ENCODE results near the gene MYOD1.

The MYOD1 gene

GRCh38 chr11:17742019-17742418, 22.6 kb downstream of the MYOD1 start:
- no peak for DNase-seq
- no peak overlapping the region for H3K4me3 ChIP-seq (ENCODE audit: low read depth, low read length)
- no peak for TF ChIP-seq CTCF (IDR thresholded peaks at IDR 0.05; ENCODE audit: low read depth, low read length, missing control alignments)
- no peaks in the 10 kb centered on the region for H3K36me3 ChIP-seq (replicated peaks)
- H3K27ac ChIP-seq: no peak overlapping the region
- peaks cover 21% of the 10 kb centered on the region for H3K27me3 ChIP-seq (replicated peaks)
- in situ Hi-C loops (cut with HindIII; ENCODE audit: low pct_ligation_motif_present, low sequenced_read_pairs): loop anchor here (25.0 kb wide), 1 partner anchor 245 kb away; no protein-coding TSS in a partner anchor

- no peak for TF ChIP-seq CTCF (IDR thresholded peaks at IDR 0.05; ENCODE audit: low read depth, low read length, missing control alignments)
- H3K36me3 ChIP-seq (replicated peaks): no peaks in the 10 kb centered on the region
- no peak overlapping the region for H3K27ac ChIP-seq
- H3K27me3 ChIP-seq (replicated peaks): peaks cover 11% of the 10 kb centered on the region
- DNase-seq: no peak
- H3K4me3 ChIP-seq (ENCODE audit: low read depth, low read length): no peak overlapping the region
- in situ Hi-C loops (cut with HindIII; ENCODE audit: low pct_ligation_motif_present, low sequenced_read_pairs): loop anchor here (25.0 kb wide), 1 partner anchor 244 kb away; no protein-coding TSS in a partner anchor
These were observed 23.8 kb downstream of the MYOD1 start for GRCh38 chr11:17743026-17743807.

- TF ChIP-seq CTCF (IDR thresholded peaks at IDR 0.05; ENCODE audit: low read depth, low read length, missing control alignments): no peak
- no peak overlapping the region for H3K27ac ChIP-seq
- no peaks in the 10 kb centered on the region for H3K36me3 ChIP-seq (replicated peaks)
- in situ Hi-C loops (cut with HindIII; ENCODE audit: low pct_ligation_motif_present, low sequenced_read_pairs): loop anchor here (25.0 kb wide), 1 partner anchor 244 kb away; no protein-coding TSS in a partner anchor
- DNase-seq: no peak
- H3K27me3 ChIP-seq (replicated peaks): peaks cover 6% of the 10 kb centered on the region
- no peak overlapping the region for H3K4me3 ChIP-seq (ENCODE audit: low read depth, low read length)
These were observed 24.4 kb downstream of the MYOD1 start for GRCh38 chr11:17743808-17744119.

- in situ Hi-C loops (cut with HindIII; ENCODE audit: low pct_ligation_motif_present, low sequenced_read_pairs): loop anchor here (25.0 kb wide), 1 partner anchor 243 kb away; no protein-coding TSS in a partner anchor
- Histone ChIP-seq H3K27ac (no peak overlapping the region), H3K36me3 (replicated peaks) (no peaks in the 10 kb centered on the region), H3K27me3 (replicated peaks) (peaks cover 2% of the 10 kb centered on the region), H3K4me3 (ENCODE audit: low read depth, low read length) (no peak overlapping the region)
- DNase-seq: no peak
- no peak for TF ChIP-seq CTCF (IDR thresholded peaks at IDR 0.05; ENCODE audit: low read depth, low read length, missing control alignments)
These were observed 25.0 kb downstream of the MYOD1 start for GRCh38 chr11:17744151-17744940.

- Histone ChIP-seq H3K27me3 (replicated peaks) (no peaks in the 10 kb centered on the region), H3K27ac (no peak overlapping the region), H3K4me3 (ENCODE audit: low read depth, low read length) (no peak overlapping the region), H3K36me3 (replicated peaks) (no peaks in the 10 kb centered on the region)
- DNase-seq: no peak
- no peak for TF ChIP-seq CTCF (IDR thresholded peaks at IDR 0.05; ENCODE audit: low read depth, low read length, missing control alignments)
- in situ Hi-C loops (cut with HindIII; ENCODE audit: low pct_ligation_motif_present, low sequenced_read_pairs): loop anchor here (25.0 kb wide), 1 partner anchor 242 kb away; no protein-coding TSS in a partner anchor
These were observed 25.8 kb downstream of the MYOD1 start for GRCh38 chr11:17745023-17745772.
